GM13977 (cell line): ENCODE results near the gene PTPRR.

Source experiments
- DNase-seq: peaks from one replicate; pipeline ENCODE4 v3.0.0; 2012; ENCODE audit warnings: low spot score
- in situ Hi-C: fragments of 300-500 bp; cut with MboI; formaldehyde crosslinking; loops from one replicate; pipeline ENCODE4 v1.12.0; 2022; ENCODE audit warnings: low sequenced_read_pairs, low pct_unique_long_range_greater_than_20kb, mixed read lengths, inconsistent platforms; ENCODE audit not compliant: unreplicated experiment
- TF ChIP-seq, protein P1 (sequence below): IDR thresholded peaks from 2 replicates; pipeline ENCODE4 v1.5.1; 2012; ENCODE audit warnings: mild to moderate bottlenecking, control low read depth; ENCODE audit not compliant: insufficient read depth; ENCODE audit errors: extremely low read depth, missing control alignments

PTPRR gene

DNA sequence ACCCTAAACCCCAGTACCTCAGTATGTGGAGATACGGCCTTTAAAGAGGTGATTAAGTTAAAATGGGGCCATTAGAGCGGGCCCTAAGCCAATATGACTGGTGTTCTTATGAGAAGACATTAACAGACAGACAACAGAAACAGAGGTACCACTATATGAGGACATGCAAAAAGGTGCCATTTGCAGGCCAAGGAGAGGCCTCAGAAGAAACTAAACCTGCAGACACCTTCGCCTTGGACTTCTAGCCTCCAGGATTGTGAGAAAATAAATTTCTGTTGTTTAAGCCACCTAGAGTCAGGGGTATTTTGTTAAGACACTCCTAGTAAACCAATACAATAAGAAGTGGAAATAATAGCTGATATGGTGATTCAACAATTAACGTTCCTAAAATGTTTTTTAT is 315.9 kb downstream of the PTPRR start:
- no peak for DNase-seq
- in situ Hi-C loops = no loop called here
- TF ChIP-seq, protein P1, sequence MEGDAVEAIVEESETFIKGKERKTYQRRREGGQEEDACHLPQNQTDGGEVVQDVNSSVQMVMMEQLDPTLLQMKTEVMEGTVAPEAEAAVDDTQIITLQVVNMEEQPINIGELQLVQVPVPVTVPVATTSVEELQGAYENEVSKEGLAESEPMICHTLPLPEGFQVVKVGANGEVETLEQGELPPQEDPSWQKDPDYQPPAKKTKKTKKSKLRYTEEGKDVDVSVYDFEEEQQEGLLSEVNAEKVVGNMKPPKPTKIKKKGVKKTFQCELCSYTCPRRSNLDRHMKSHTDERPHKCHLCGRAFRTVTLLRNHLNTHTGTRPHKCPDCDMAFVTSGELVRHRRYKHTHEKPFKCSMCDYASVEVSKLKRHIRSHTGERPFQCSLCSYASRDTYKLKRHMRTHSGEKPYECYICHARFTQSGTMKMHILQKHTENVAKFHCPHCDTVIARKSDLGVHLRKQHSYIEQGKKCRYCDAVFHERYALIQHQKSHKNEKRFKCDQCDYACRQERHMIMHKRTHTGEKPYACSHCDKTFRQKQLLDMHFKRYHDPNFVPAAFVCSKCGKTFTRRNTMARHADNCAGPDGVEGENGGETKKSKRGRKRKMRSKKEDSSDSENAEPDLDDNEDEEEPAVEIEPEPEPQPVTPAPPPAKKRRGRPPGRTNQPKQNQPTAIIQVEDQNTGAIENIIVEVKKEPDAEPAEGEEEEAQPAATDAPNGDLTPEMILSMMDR = no peak

DNA sequence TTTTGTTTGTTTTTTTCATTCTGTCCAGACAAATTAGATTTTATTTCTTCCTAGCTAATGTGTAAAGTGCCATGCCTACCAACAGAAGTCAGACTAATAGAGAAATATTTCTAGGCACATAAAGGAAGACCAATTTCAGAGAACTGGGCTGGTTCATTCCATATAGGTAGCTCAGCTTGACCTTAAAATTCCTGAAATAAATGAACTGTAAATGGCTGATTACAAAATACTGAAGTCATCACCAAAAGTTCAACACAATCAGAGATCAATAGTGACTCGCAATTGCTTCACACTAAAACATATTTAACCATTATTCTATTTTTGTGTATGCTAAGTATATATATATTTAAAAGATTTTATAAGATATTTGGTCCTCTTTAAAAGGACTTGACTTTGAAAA is 317.5 kb downstream of the PTPRR start:
- TF ChIP-seq, protein P1 = no peak
- in situ Hi-C loops = no loop called here
- DNase-seq = no peak

DNA sequence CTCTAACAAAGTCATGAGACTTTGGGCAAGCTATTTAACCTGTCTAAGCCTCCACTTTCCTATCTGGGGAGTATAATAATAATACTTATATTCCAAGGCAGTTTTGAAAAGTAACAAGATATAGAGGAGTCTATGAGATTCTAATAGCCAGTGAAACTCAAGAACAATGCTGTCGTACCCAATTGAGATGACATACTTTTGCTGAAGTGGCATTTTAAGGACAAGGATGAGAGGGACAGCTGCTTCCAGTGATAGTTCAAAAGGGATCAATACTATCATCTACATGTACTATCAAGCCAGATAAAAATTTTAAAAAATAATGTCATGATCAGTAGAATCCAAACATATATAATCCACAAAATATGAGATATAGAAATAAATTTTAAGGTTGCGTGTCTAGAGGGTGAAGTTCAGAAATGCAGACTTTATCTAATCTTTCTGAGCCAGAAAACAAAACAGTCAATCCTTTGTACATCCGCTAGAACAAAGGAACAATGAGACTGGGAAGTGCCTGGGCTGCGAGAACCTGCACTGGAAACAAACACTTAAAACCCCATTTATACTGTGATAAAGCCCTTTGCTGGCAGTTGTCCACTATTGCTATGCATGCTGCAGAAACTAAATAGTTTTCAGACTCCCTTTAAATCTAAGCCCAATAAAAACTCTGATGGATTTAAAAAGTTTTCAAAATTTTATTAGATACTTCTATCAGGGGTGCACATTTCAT is 321.9 kb downstream of the PTPRR start:
- TF ChIP-seq, protein P1 = no peak
- DNase-seq = no peak
- in situ Hi-C loops = no loop called here

DNA sequence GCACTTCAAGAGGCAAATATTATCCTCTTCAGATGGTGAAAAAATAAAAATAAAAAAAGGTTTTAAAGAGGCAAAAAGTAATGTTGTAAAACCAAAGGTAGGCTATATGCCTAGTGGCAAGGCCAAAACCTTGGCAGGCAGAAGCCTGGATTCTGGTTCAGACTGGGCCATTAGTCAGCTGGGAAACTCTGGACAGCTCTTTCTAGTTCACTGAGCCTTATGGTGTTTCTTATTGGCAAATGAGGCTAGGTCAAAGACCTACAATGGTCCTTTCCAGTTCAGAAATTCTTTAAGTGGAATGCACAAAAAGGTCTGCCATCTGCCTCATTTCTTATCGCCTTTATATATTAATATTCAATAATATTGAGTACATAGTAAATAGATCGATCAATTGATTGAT is 327.9 kb downstream of the PTPRR start:
- in situ Hi-C loops = no loop called here
- DNase-seq = no peak
- TF ChIP-seq, protein P1 = no peak

DNA sequence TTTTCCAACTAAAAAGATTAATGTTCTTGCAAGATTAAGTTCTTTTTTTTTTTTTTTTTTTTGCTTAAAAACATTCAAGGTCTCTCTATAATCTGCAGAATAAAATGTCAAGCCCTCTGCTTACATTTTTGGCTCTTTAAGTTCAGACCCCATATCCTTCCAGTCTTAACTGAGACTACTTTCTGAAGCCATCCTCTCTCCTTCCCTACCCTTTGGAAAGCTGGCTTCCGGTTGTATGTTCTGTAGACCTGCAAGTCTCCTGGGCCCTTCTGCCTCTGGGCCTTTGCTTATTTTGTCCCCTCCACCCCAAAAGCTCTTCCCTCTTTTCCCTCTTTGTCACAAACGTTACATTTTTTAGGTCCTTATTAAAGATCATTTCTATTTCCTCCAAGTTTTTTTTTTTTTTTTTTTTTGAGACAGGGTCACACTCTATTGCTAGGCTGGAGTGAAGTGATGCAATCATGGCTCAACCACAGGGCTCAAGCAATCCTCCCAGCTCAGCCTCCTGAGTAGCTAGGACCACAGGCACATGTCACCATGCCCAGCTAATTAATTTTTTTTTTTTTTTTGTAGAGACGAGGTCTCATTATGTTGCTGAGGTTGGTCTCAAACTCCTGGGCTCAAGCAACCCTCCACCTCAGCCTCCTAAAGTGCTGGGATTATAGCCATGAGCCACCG is 329.9 kb downstream of the PTPRR start:
- TF ChIP-seq, protein P1 = no peak
- in situ Hi-C loops = no loop called here

DNA sequence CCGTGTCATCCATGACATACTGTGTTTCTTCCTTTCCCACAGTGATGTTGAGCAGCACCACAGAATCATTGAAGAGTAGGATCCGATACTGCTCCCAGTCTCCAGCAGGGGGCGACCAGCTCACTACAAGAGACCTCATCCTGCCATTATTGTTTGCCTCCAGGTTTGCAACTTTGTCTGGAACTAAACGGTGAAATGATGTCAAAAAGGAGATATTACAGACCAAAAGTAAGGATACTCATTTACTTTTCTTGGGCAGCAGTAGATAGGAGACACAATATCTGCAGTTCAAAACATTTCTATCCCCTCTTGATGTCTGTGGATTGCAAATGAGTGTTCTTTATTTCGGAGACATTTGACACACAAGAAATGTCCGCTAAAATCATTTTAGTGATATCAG is 330.5 kb downstream of the PTPRR start:
- peak; percentile 47 for DNase-seq
- TF ChIP-seq, protein P1 = peak; percentile 82
- in situ Hi-C loops = no loop called here

More for the DNA sequence above, 329.9 kb downstream of the PTPRR start:
- no peak for DNase-seq
